GM23338 (cell line): Measurements from ENCODE around the gene PDYN. TPM values are rescaled to one million over a fixed set of nuclear protein-coding genes. Genes with fewer than 3 reads are reported as not detected.

Experiments
- EZH2 ChIP-seq: fragments of 200-600 bp; sonication (generic); IDR thresholded peaks from one replicate; pipeline ENCODE4 v1.8.0; 2017; ENCODE audit warnings: antibody characterized with exemption, mild to moderate bottlenecking, low read depth; ENCODE audit not compliant: unreplicated experiment
- EZH2phosphoT487 ChIP-seq: fragments of 200-600 bp; sonication (generic); IDR thresholded peaks from one replicate; pipeline ENCODE4 v1.8.1; 2018; ENCODE audit warnings: antibody characterized with exemption; ENCODE audit not compliant: unreplicated experiment
- POLR2AphosphoS5 ChIP-seq: IDR thresholded peaks from 2 replicates; pipeline ENCODE4 v1.6.1; 2016; ENCODE audit warnings: antibody characterized with exemption, low read depth
- STAT1 ChIP-seq: IDR thresholded peaks from one replicate; pipeline ENCODE4 v1.6.1; 2016; ENCODE audit warnings: antibody characterized with exemption; ENCODE audit not compliant: unreplicated experiment
- ZNF114 ChIP-seq: fragments of 250-450 bp; sonication (Bioruptor Pico); IDR thresholded peaks from 2 replicates; pipeline ENCODE4 v1.5.0; 2020; ENCODE audit warnings: mild to moderate bottlenecking, moderate library complexity
- polyA plus RNA-seq: library from polyadenylated mRNA; unstranded; fragments of >200 nt; fragmentation: Nextera tagmentation; extraction: Ambion mirVana; gene quantifications from 2 replicates; pipeline ENCODE4 v1.2.1, GENCODE V29; 2016
- total RNA-seq: library from RNA; depleted of rRNA; stranded (reverse); fragments of >200 nt; shearing (Covaris generic); gene quantifications from 2 replicates; pipeline ENCODE4 v1.2.3, GENCODE V29; 2014
- TF ChIP-seq, protein P1 (sequence below): fragments of 250-450 bp; sonication (Bioruptor Pico); IDR thresholded peaks from 2 replicates; pipeline ENCODE4 v1.5.0; 2020; ENCODE audit warnings: mild to moderate bottlenecking, moderate library complexity
- TF ChIP-seq, protein P2 (sequence below), 2 experiments: fragments of 200-600 bp in 1 of 2; sonication (generic) in 1 of 2; conservative IDR thresholded peaks; 2 replicates each; pipeline versions ENCODE4 v1.5.1 to v1.6.1; 2016 to 2017; ENCODE audit warnings: antibody characterized with exemption in 2 of 2, low read depth in 2 of 2, mild to moderate bottlenecking in 2 of 2, moderate library complexity in 1 of 2

The PDYN gene
- total and polyA plus RNA-seq, 2 experiments from 2014 or later: 0.21 to 0.24 TPM

DNA sequence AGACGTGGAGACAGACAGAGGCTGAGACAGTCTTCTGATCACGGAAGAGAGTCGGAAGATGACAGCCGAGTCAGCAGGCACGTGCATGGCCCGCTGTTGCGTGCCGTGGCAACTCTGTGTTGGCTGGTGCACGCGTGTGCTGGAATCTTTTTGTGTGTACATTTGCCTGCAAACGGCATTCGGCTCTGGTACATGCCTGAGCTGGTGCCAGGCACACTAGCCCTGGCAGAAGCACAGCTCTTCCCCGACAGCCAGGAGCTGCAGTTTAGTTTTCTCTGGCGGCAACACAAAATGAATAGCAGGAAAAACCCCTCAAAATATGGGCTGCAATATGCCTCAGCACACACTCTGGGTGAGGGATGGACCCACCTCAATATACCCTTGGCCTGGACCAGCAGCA is 769 bp upstream of the PDYN start (continued):
- TF ChIP-seq, protein P1, sequence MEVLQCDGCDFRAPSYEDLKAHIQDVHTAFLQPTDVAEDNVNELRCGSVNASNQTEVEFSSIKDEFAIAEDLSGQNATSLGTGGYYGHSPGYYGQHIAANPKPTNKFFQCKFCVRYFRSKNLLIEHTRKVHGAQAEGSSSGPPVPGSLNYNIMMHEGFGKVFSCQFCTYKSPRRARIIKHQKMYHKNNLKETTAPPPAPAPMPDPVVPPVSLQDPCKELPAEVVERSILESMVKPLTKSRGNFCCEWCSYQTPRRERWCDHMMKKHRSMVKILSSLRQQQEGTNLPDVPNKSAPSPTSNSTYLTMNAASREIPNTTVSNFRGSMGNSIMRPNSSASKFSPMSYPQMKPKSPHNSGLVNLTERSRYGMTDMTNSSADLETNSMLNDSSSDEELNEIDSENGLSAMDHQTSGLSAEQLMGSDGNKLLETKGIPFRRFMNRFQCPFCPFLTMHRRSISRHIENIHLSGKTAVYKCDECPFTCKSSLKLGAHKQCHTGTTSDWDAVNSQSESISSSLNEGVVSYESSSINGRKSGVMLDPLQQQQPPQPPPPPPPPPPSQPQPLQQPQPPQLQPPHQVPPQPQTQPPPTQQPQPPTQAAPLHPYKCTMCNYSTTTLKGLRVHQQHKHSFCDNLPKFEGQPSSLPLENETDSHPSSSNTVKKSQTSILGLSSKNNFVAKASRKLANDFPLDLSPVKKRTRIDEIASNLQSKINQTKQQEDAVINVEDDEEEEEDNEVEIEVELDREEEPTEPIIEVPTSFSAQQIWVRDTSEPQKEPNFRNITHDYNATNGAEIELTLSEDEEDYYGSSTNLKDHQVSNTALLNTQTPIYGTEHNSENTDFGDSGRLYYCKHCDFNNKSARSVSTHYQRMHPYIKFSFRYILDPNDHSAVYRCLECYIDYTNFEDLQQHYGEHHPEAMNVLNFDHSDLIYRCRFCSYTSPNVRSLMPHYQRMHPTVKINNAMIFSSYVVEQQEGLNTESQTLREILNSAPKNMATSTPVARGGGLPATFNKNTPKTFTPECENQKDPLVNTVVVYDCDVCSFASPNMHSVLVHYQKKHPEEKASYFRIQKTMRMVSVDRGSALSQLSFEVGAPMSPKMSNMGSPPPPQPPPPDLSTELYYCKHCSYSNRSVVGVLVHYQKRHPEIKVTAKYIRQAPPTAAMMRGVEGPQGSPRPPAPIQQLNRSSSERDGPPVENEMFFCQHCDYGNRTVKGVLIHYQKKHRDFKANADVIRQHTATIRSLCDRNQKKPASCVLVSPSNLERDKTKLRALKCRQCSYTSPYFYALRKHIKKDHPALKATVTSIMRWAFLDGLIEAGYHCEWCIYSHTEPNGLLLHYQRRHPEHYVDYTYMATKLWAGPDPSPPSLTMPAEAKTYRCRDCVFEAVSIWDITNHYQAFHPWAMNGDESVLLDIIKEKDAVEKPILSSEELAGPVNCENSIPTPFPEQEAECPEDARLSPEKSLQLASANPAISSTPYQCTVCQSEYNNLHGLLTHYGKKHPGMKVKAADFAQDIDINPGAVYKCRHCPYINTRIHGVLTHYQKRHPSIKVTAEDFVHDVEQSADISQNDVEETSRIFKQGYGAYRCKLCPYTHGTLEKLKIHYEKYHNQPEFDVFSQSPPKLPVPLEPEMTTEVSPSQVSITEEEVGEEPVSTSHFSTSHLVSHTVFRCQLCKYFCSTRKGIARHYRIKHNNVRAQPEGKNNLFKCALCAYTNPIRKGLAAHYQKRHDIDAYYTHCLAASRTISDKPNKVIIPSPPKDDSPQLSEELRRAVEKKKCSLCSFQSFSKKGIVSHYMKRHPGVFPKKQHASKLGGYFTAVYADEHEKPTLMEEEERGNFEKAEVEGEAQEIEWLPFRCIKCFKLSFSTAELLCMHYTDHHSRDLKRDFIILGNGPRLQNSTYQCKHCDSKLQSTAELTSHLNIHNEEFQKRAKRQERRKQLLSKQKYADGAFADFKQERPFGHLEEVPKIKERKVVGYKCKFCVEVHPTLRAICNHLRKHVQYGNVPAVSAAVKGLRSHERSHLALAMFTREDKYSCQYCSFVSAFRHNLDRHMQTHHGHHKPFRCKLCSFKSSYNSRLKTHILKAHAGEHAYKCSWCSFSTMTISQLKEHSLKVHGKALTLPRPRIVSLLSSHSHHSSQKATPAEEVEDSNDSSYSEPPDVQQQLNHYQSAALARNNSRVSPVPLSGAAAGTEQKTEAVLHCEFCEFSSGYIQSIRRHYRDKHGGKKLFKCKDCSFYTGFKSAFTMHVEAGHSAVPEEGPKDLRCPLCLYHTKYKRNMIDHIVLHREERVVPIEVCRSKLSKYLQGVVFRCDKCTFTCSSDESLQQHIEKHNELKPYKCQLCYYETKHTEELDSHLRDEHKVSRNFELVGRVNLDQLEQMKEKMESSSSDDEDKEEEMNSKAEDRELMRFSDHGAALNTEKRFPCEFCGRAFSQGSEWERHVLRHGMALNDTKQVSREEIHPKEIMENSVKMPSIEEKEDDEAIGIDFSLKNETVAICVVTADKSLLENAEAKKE (CRISPR knock-in tag): no peak
- no peak for TF ChIP-seq STAT1
- no peak for TF ChIP-seq POLR2AphosphoS5
- TF ChIP-seq ZNF114 (CRISPR knock-in tag): no peak
- no peak for TF ChIP-seq EZH2phosphoT487
- TF ChIP-seq, protein P2, sequence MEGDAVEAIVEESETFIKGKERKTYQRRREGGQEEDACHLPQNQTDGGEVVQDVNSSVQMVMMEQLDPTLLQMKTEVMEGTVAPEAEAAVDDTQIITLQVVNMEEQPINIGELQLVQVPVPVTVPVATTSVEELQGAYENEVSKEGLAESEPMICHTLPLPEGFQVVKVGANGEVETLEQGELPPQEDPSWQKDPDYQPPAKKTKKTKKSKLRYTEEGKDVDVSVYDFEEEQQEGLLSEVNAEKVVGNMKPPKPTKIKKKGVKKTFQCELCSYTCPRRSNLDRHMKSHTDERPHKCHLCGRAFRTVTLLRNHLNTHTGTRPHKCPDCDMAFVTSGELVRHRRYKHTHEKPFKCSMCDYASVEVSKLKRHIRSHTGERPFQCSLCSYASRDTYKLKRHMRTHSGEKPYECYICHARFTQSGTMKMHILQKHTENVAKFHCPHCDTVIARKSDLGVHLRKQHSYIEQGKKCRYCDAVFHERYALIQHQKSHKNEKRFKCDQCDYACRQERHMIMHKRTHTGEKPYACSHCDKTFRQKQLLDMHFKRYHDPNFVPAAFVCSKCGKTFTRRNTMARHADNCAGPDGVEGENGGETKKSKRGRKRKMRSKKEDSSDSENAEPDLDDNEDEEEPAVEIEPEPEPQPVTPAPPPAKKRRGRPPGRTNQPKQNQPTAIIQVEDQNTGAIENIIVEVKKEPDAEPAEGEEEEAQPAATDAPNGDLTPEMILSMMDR (conservative IDR thresholded peaks at IDR 0.05; ENCODE audit: low read depth in 2 of 2): no peak
- TF ChIP-seq EZH2: no peak
